Stimulated activated CD4-positive, alpha-beta T cell treated with anti-CD3 and anti-CD28 coated beads, TNF-alpha, amount 100 ng/mL, for 24 hours (primary cell): ENCODE data around the gene HSPA4.
A peak's percentile ranks its signal among the peaks of the same experiment; 100 is the strongest.
"Not testable (repeated sequence)": the region's sequence is repeated elsewhere in the genome, so short reads cannot be mapped to it uniquely, and the experiment has no call there.

Experiments used
- DNase-seq, 3 experiments: peaks; one replicate each; pipeline ENCODE4 v3.0.0-alpha.2; 2020; ENCODE audit warnings: low read depth in 3 of 3

The HSPA4 gene

GRCh38 chr5:133050521-133050920, 1.3 kb upstream of the HSPA4 start:
- DNase-seq, result no peak

DNA sequence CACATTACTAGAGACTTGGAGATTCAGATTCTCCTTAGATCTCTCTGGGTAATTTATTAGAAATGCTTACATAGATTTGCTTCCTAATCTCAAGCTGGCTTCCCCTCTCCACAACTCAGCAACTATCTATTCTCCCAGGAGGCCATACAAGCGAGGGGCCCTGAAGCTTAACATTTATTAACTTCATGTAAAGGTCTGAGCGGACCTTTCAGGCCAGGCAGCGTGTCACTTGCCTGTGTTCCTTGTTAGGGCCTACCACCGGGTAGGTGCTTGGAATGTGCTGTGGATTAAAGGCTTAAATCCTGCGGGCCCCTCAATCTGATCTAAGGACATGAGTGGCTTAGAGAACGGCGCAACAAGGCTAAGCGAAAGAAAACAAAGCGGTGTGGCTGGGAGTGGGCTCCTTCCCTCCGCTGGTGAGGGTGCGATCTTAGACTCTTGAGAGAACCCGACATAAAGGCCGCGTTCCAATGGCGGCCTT, 712 bp upstream of the HSPA4 start:
- no peak for DNase-seq

GRCh38 chr5:133052317-133053175, 733 bp downstream of the HSPA4 start:
- peak; percentile 24 to 66 (median 24) for DNase-seq

DNA sequence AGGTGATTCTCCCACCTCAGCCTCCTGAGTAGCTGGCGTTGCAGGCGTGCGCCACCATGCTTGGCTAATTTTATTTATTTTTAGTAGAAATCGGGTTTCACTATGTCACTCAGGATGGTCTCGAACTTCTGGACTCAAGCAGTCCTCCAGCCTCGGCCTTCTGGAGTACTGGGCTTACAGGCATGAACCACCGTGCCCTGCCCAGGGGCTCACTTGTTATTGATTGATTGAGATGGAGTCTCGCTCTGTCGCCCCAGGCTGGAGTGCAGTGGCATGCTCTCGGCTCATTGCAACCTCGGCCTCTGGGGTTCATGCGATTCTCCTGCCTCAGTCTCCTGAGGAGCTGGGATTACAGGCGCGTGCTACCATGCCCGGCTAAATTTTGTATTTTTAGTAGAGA, 1.6 kb downstream of the HSPA4 start:
- no peak for DNase-seq

- DNase-seq, result no peak
Observed at GRCh38 chr5:133054697-133055471, 3.1 kb downstream of the HSPA4 start.

GRCh38 chr5:133056891-133057290, 5.1 kb downstream of the HSPA4 start:
- no peak for DNase-seq

GRCh38 chr5:133059621-133060020, 7.8 kb downstream of the HSPA4 start:
- no peak for DNase-seq

GRCh38 chr5:133062276-133062675, 10.5 kb downstream of the HSPA4 start:
- DNase-seq, result no peak

DNA sequence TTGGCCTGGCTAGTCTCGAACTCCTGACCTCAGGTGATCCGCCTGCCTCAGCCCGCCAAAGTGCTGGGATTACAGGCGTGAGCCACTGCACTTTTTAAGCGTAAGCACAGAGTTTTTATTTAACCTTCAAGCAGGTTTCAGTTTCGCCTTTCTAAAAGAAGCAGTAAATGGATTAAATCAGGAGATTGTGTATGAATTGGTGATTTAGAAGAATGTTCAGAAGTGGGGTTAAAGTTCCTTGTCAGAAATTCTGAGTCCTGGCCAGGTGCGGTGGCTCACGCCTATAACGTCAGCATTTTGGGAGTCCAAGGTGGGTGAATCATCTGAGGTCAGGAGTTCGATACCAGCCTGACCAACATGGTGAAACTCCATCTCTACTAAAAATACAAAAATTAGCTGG, 12.2 kb downstream of the HSPA4 start:
- DNase-seq, result no peak

GRCh38 chr5:133065471-133065870, 13.7 kb downstream of the HSPA4 start:
- DNase-seq, result no peak

DNA sequence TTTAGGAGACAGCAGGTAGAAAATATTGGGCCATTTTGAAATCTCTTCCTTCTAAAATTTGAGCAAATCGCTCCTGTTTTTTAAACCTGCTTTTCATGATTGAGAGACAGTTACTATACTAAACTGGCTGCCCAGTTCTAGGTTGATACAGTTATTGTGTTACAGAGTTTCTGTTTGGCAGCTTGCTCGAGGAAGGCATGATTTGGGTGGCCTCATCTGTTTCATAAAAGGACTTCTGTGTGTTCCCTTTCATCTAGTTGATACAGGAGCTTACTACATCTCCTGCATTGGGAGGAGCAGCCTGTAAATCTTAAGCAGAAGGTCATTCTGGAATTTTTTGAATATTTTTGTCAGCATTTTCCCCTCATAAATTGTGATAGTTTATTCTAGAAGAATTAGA, 14.2 kb downstream of the HSPA4 start:
- no peak for DNase-seq

GRCh38 chr5:133072021-133072420, 20.2 kb downstream of the HSPA4 start:
- DNase-seq, result no peak

GRCh38 chr5:133075572-133076536, 24.0 kb downstream of the HSPA4 start:
- DNase-seq, result no peak

- DNase-seq, result no peak
Observed at GRCh38 chr5:133079048-133079447, 27.2 kb downstream of the HSPA4 start.

GRCh38 chr5:133081036-133081435, 29.2 kb downstream of the HSPA4 start:
- no peak for DNase-seq

GRCh38 chr5:133081703-133082102, 29.9 kb downstream of the HSPA4 start:
- no peak for DNase-seq

GRCh38 chr5:133082128-133082527, 30.3 kb downstream of the HSPA4 start:
- no peak for DNase-seq

- DNase-seq, result no peak
Observed at GRCh38 chr5:133083901-133084300, 32.1 kb downstream of the HSPA4 start.

GRCh38 chr5:133085171-133085570, 33.4 kb downstream of the HSPA4 start:
- not testable (repeated sequence) for DNase-seq

DNA sequence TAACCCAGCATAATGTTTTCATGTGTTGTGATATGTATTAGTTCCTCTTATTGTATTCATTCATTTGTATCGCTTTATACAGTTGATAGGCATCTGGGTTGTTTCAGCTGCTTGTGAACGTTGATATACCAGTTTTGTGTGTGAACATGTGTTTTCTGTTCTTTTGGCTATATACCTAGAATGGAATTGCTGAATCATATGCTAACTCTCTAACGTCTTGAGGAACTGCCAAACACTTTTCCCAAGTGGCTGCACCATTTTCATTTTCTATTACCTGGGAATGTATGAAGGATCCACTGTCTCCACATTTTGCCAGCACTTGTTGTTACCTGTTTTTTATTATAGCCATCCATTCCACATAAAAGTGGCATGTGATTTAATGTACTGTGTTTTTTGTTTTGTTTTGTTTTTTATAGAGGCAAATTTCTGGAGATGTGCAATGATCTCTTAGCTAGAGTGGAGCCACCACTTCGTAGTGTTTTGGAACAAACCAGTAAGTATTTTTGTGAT, 34.6 kb downstream of the HSPA4 start:
- no peak for DNase-seq

DNA sequence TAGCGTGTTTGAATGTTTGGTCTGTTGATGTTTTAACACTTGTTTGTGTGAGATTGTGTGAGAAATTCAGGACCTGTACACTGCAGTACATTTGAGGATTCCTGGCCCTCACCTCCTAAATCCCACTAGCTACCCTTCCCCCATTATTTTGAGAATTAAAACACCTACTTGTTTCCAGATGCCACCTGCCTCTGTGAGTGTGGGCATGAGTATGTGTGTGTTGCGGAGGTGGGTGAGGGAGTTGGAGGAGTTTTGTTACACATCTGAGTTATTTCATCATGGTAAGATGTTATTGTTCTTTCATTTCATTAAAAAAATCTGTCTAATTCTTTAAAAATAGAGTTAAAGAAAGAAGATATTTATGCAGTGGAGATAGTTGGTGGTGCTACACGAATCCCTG, 36.3 kb downstream of the HSPA4 start:
- no peak for DNase-seq
